Ascending aorta (tissue), 2 donors: ENCODE measurements around the gene PIP5K1C. TPM values are rescaled to one million over a fixed set of nuclear protein-coding genes. Genes with fewer than 3 reads are reported as not detected.
"Not testable (repeated sequence)": the region's sequence is repeated elsewhere in the genome, so short reads cannot be mapped to it uniquely, and the experiment has no call there.

Experiments used
- DNase-seq, 2 donors: peaks; one replicate each; pipeline ENCODE4 v3.0.0-alpha.2; 2019; ENCODE audit warnings: low spot score in 2 of 2
- H3K27ac ChIP-seq, 2 donors: fragments of 200-600 bp; sonication (generic); one replicate each; pipeline ENCODE4 v1.5.1; 2016 to 2017; ENCODE audit warnings: mild to moderate bottlenecking in 1 of 2
- H3K27me3 ChIP-seq: fragments of 200-600 bp; sonication (generic); one replicate; pipeline ENCODE4 v1.5.1; 2017
- H3K36me3 ChIP-seq, 2 donors: fragments of 200-600 bp; sonication (generic); one replicate each; pipeline ENCODE4 v1.5.1; 2016
- H3K4me1 ChIP-seq, 2 donors: fragments of 200-600 bp; sonication (generic); one replicate each; pipeline ENCODE4 v1.5.1; 2016 to 2017; ENCODE audit warnings: mild to moderate bottlenecking in 1 of 2
- H3K4me3 ChIP-seq, 2 donors: fragments of 200-600 bp; sonication (generic); one replicate each; pipeline ENCODE4 v1.5.1; 2016 to 2017; ENCODE audit warnings: mild to moderate bottlenecking in 1 of 2
- H3K9me3 ChIP-seq, 2 donors: fragments of 200-600 bp; sonication (generic); one replicate each; pipeline ENCODE4 v1.5.1; 2016
- intact Hi-C: fragments of 100-400 bp; cut with DNase I; formaldehyde crosslinking; loops from one replicate; pipeline ENCODE4 v1.15.1; 2023
- total RNA-seq: library from RNA; depleted of rRNA; stranded (reverse); fragments of >200 nt; gene quantifications from one replicate; pipeline ENCODE4 v1.1.0, GENCODE V29; 2016
- TF ChIP-seq, protein P1 (sequence below), 3 experiments: fragments of 200-600 bp in 2 of 3; fragments of 450-650 bp in 1 of 3; sonication (generic) in 2 of 3; IDR thresholded peaks; one replicate each; pipeline ENCODE4 v1.5.1; 2016 to 2019; ENCODE audit warnings: antibody characterized with exemption in 3 of 3, mild to moderate bottlenecking in 1 of 3, moderate library complexity in 1 of 3

PIP5K1C gene
- total RNA-seq, 1 donor from 2014 or later: 87.3 TPM

DNA sequence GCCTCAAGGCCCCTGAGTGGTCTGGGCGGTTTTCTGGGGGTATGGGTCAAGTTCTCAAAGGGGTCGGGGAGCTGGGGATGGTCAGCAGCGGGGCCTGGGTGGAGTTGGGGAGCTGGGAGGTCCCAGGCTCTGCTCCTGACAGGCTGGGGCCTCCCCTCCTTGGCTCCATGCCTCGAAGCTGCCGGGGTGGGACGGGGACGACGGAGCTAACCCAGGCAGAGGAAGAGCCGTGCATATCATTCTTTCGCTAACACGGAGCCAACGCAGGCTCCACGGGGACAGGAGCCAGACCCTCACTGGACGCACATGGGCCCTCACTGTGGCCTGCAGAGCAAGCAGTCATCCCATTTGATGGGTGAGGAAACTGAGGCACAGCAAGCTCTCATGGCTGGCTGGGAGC, 47.8 kb downstream of the PIP5K1C start:
- Histone ChIP-seq H3K27me3 (no peaks in the 10 kb centered on the region), H3K36me3 (peaks cover 80 to 83% of the 10 kb centered on the region in 2 donors), H3K27ac (no peak overlapping the region), H3K4me3 (no peak overlapping the region), H3K4me1 (no peaks in the 10 kb centered on the region), H3K9me3 (no peaks in the 10 kb centered on the region)
- intact Hi-C loops: no loop called here
- TF ChIP-seq, protein P1, sequence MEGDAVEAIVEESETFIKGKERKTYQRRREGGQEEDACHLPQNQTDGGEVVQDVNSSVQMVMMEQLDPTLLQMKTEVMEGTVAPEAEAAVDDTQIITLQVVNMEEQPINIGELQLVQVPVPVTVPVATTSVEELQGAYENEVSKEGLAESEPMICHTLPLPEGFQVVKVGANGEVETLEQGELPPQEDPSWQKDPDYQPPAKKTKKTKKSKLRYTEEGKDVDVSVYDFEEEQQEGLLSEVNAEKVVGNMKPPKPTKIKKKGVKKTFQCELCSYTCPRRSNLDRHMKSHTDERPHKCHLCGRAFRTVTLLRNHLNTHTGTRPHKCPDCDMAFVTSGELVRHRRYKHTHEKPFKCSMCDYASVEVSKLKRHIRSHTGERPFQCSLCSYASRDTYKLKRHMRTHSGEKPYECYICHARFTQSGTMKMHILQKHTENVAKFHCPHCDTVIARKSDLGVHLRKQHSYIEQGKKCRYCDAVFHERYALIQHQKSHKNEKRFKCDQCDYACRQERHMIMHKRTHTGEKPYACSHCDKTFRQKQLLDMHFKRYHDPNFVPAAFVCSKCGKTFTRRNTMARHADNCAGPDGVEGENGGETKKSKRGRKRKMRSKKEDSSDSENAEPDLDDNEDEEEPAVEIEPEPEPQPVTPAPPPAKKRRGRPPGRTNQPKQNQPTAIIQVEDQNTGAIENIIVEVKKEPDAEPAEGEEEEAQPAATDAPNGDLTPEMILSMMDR (IDR thresholded peaks at IDR 0.05): no peak
- DNase-seq: no peak

DNA sequence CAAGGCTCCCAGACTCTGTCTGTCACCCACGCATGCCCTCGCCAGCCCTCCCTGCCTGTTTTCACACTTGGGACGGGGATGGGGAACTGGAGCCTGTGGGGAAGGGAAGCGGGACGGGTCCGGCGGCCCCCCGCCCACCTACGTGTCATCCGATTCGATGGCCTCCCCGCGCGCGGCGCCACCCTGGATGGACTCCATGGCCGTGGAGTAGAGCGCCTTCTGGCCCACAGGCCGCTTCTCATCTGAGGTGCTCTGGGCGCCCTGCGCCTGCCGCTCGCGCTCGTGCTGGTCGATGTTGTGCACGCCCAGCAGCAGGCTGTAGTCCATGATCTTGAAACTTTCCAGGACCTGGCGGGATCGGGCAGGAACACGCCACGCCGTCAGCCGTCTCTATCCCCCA, 48.6 kb downstream of the PIP5K1C start:
- Histone ChIP-seq H3K27ac (no peak overlapping the region), H3K9me3 (no peaks in the 10 kb centered on the region), H3K27me3 (no peaks in the 10 kb centered on the region), H3K4me3 (no peak overlapping the region), H3K4me1 (no peaks in the 10 kb centered on the region), H3K36me3 (peaks cover 76 to 78% of the 10 kb centered on the region in 2 donors)
- TF ChIP-seq, protein P1 (IDR thresholded peaks at IDR 0.05): no peak
- intact Hi-C loops: no loop called here
- DNase-seq: no peak

DNA sequence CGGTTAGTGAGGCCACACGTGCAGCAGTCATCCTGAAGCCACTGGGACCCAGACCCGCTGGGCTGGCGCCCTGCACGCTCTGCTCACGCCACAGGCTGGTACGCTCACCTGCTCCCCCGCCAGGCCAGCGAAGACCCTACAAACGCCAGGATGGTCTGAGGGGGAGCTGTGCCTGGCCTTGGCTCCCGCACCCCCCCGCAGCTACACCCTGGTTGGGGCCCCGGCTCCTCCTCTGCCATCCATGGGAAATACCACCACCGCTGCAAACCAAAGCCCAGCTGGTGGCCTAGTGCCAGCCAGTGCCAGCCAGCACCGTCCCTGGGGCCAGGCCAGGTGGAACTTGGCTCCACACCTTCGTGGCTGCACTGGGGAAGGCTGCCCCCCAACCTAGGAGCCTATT, 50.4 kb downstream of the PIP5K1C start:
- peaks cover 71 to 77% of the 10 kb centered on the region in 2 donors for H3K36me3 ChIP-seq
- no peak overlapping the region for H3K27ac ChIP-seq
- intact Hi-C loops: no loop called here
- H3K27me3 ChIP-seq: no peaks in the 10 kb centered on the region
- no peak for DNase-seq
- no peaks in the 10 kb centered on the region for H3K4me1 ChIP-seq
- TF ChIP-seq, protein P1 (IDR thresholded peaks at IDR 0.05): no peak
- H3K9me3 ChIP-seq: no peaks in the 10 kb centered on the region
- H3K4me3 ChIP-seq: no peak overlapping the region

GRCh38 chr19:3648037-3648905, 52.0 kb downstream of the PIP5K1C start:
- peaks cover 67 to 77% of the 10 kb centered on the region in 2 donors for H3K36me3 ChIP-seq
- no peaks in the 10 kb centered on the region for H3K27me3 ChIP-seq
- intact Hi-C loops: no loop called here
- DNase-seq: no peak
- H3K4me1 ChIP-seq: no peaks in the 10 kb centered on the region
- H3K4me3 ChIP-seq: no peak overlapping the region
- TF ChIP-seq, protein P1 (IDR thresholded peaks at IDR 0.05): no peak
- H3K27ac ChIP-seq: no peak overlapping the region
- H3K9me3 ChIP-seq: no peaks in the 10 kb centered on the region

- H3K27me3 ChIP-seq, intact Hi-C loops, H3K27ac ChIP-seq, H3K4me3 ChIP-seq, H3K9me3 ChIP-seq, H3K4me1 ChIP-seq, DNase-seq: not testable (repeated sequence)
- H3K36me3 ChIP-seq: peaks cover 65 to 77% of the 10 kb centered on the region in 2 donors
Measured at GRCh38 chr19:3647102-3647501, 53.2 kb downstream of the PIP5K1C start.

GRCh38 chr19:3646336-3647092, 53.8 kb downstream of the PIP5K1C start:
- Histone ChIP-seq H3K27ac (no peak overlapping the region), H3K9me3 (no peaks in the 10 kb centered on the region), H3K4me1 (no peaks in the 10 kb centered on the region), H3K4me3 (no peak overlapping the region), H3K36me3 (peaks cover 65 to 77% of the 10 kb centered on the region in 2 donors), H3K27me3 (no peaks in the 10 kb centered on the region)
- TF ChIP-seq, protein P1 (IDR thresholded peaks at IDR 0.05): no peak
- intact Hi-C loops: no loop called here
- no peak for DNase-seq
